GM06990 (cell line): Measurements from ENCODE around the gene CCDC73.

Source experiments
- DNase-seq: peaks from one replicate; pipeline ENCODE4 v3.0.0-alpha.2; 2011; ENCODE audit not compliant: insufficient read length; ENCODE audit errors: extremely low read depth
- H3K27me3 ChIP-seq: replicated peaks from 2 replicates; pipeline ENCODE4 v1.6.0; 2011; ENCODE audit warnings: low read length; ENCODE audit not compliant: control insufficient read depth, insufficient read depth
- H3K36me3 ChIP-seq: 2 replicates; pipeline ENCODE4 v1.5.1; 2011; ENCODE audit warnings: low read length; ENCODE audit not compliant: control insufficient read depth, insufficient read depth
- H3K4me3 ChIP-seq: replicated peaks from 2 replicates; pipeline ENCODE4 v1.5.1; 2011; ENCODE audit warnings: low read depth, mild to moderate bottlenecking, control low read depth, low read length
- TF ChIP-seq, protein P1 (sequence below): IDR thresholded peaks from 2 replicates; pipeline ENCODE4 v1.5.1; 2011; ENCODE audit warnings: low read length, control low read depth, mild to moderate bottlenecking, inconsistent platforms; ENCODE audit not compliant: insufficient read depth, poor library complexity, severe bottlenecking

The CCDC73 gene

DNA sequence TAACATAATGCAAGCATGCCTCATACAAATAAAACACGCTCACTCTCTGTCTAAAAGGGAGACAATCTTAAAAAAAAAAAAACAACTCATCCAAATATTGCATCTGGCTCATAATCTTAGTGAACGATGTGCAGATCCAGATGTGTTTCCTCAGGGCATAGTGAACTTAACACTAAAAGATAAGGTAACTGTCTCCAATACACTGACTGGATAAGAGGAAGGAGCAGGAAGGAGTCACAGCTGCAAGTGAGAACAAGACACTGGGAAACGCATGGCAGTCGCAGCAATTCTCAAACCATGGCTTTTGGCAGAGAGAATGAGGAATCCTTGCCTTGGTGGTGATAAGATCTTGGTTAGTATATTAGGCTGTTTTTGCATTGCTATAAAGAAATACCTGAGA is 220.0 kb downstream of the CCDC73 start:
- H3K4me3 ChIP-seq: no peak overlapping the region
- H3K36me3 ChIP-seq: no peaks in the 10 kb centered on the region
- no peaks in the 10 kb centered on the region for H3K27me3 ChIP-seq
- TF ChIP-seq, protein P1, sequence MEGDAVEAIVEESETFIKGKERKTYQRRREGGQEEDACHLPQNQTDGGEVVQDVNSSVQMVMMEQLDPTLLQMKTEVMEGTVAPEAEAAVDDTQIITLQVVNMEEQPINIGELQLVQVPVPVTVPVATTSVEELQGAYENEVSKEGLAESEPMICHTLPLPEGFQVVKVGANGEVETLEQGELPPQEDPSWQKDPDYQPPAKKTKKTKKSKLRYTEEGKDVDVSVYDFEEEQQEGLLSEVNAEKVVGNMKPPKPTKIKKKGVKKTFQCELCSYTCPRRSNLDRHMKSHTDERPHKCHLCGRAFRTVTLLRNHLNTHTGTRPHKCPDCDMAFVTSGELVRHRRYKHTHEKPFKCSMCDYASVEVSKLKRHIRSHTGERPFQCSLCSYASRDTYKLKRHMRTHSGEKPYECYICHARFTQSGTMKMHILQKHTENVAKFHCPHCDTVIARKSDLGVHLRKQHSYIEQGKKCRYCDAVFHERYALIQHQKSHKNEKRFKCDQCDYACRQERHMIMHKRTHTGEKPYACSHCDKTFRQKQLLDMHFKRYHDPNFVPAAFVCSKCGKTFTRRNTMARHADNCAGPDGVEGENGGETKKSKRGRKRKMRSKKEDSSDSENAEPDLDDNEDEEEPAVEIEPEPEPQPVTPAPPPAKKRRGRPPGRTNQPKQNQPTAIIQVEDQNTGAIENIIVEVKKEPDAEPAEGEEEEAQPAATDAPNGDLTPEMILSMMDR: no peak
- DNase-seq: no peak

DNA sequence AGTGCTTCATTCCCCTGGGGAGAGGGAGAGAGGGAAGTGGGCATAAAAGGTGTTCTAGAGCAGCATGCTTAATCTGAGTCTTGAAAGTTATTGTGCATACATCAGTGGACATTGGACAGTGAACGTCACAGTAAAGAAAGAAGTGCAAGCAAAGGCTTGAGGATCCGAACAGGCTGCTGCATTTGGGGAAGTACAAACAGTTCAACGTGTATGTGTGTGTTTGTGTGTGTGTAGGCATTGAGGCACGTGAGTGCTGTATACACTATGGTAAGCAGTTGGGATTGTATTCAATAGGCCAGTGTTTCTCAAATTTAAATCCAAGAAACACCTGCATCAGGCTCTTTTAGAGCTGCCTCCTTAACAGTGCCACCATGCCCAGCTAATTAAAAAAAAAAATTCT is 221.2 kb downstream of the CCDC73 start:
- TF ChIP-seq, protein P1: no peak
- H3K27me3 ChIP-seq: no peaks in the 10 kb centered on the region
- H3K4me3 ChIP-seq: no peak overlapping the region
- no peak for DNase-seq
- no peaks in the 10 kb centered on the region for H3K36me3 ChIP-seq

DNA sequence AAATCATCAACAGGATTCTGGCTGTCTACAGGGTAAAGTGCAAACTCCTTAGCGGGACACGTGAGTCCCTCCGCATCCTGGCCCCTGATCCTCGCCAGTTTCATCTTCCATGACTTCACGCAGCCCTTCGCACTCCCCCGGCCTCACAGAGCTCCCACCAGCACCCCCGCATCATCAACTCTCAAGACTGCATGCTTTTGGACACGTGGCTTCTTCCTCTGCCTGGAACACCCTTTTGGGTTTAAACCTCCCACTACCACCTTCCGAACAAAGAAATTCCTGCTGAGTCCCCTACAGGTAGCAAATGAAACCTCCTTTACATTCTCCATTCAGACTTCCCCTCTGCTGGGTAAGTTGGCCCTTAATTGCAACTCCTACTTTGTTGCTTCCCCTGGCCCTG is 223.4 kb downstream of the CCDC73 start:
- no peak for DNase-seq
- no peaks in the 10 kb centered on the region for H3K36me3 ChIP-seq
- TF ChIP-seq, protein P1: no peak
- no peak overlapping the region for H3K4me3 ChIP-seq
- H3K27me3 ChIP-seq: no peaks in the 10 kb centered on the region

DNA sequence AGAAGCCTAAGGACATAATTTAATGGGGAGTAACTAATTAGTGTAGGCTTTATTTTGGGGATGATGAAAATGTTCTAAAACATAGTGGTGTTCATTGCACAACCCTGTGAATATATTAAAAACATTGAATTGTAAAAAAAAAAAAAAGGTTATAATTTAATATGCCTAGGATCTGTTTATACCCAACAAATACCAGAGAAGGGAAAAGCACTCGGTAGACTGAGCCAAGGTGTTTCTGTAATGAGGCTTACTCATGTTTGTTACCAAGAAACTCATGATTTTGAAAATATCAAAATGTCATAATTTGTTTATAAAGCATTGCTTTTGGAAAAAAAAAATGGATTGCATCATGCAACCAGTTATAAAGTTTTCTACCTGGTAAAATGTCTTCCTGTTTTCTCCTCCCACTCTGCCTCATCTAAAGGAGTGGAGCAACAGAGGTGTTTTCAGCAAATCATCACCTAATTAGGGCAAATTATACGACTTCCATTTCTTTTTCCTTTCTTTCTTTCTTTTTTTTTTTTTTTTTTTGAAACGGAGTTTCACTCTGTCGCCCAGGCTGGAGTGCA is 225.1 kb downstream of the CCDC73 start:
- no peaks in the 10 kb centered on the region for H3K27me3 ChIP-seq
- H3K36me3 ChIP-seq: no peaks in the 10 kb centered on the region
- no peak overlapping the region for H3K4me3 ChIP-seq
- TF ChIP-seq, protein P1: no peak
- DNase-seq: no peak

DNA sequence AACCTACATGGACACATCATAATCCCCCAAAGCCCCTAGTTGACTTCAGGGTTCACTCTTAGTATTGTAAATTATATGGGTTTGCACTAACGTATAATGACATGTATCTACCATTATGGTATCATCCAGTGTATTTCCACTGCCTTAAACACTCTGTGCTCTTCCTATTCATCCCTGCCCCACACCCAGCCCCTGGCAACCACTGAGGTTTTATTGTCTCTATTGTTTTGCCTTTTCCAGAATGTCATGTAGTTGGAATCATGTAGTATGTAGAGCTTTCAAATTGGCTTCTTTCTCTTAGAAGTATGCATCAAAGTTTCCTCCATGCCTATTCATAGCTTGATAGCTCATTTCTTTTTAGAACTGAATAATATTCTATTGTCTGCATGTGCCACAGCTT is 227.3 kb downstream of the CCDC73 start:
- Histone ChIP-seq H3K36me3 (no peaks in the 10 kb centered on the region), H3K4me3 (no peak overlapping the region), H3K27me3 (no peaks in the 10 kb centered on the region)
- DNase-seq: no peak
- TF ChIP-seq, protein P1: no peak

DNA sequence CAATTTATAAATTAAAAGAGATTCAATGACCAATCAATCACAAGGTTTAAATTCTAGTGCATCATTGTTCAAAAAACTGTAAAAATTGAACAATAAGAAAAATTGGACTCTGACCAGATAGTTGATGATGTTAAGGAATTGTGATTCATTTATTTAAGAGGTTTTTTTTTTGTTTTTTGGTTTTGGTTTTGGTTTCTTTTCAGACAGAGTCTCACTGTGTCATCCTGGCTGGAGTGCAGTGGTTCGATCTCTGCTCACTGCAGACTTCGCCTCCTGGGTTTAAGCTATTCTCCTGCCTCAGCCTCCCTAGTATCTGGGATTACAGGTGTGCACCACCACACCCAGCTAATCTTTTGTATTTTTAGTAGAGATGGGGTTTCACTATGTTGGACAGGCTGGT is 227.9 kb downstream of the CCDC73 start:
- no peak overlapping the region for H3K4me3 ChIP-seq
- DNase-seq: no peak
- no peaks in the 10 kb centered on the region for H3K36me3 ChIP-seq
- no peaks in the 10 kb centered on the region for H3K27me3 ChIP-seq
- TF ChIP-seq, protein P1: no peak
